GM18858 (cell line): ENCODE measurements around the gene HEXA.
A peak's percentile ranks its signal among the peaks of the same experiment; 100 is the strongest.

Experiments used
- ATAC-seq: cut with Tn5 transposase; IDR thresholded peaks from one replicate; pipeline ENCODE4 v1.9.1; 2021; ENCODE audit not compliant: unreplicated experiment

HEXA gene

DNA sequence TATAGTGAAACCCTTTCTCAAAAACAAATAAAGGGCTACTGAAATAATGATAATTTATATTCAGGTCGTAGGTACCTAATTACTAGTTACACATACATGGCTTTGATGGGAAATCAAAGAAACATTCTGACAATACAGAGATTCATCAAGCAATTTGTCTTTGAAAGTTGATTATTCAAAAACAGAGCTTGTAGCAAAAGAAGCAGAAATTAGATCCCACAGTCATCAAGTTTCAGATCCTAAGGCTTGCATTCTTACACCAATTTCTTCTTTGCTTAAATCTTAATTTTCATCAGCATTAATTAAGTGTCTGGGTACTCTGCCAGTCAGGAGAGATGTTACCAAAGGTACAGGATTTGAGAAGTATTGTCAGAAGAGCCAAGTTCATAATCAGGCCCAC is 1.5 kb upstream of the HEXA start:
- ATAC-seq, result no peak

- no peak for ATAC-seq
Observed at GRCh38 chr15:72375501-72375845, 341 bp downstream of the HEXA start.

GRCh38 chr15:72372361-72372760 is 3.5 kb downstream of the HEXA start:
- ATAC-seq, result no peak

GRCh38 chr15:72369964-72370363 is 5.8 kb downstream of the HEXA start:
- no peak for ATAC-seq

DNA sequence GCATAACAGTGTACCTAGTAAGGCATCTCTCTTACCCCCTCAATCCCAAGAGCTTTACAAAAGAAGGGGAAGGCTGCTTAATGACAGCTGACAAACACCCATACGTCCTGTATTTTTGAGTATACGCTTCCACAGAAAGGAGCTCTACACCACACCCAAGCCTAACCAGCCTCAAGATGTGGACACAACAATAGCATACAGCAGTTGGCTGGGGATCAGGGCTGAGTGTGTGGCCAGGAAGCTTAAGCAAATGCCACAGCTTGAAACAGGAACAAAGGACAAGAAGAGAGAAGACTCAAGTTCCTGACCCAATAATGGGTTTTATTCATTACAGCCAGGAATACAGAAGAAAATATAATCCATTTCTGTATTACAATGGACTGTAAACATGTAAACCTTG is 6.9 kb downstream of the HEXA start:
- no peak for ATAC-seq

DNA sequence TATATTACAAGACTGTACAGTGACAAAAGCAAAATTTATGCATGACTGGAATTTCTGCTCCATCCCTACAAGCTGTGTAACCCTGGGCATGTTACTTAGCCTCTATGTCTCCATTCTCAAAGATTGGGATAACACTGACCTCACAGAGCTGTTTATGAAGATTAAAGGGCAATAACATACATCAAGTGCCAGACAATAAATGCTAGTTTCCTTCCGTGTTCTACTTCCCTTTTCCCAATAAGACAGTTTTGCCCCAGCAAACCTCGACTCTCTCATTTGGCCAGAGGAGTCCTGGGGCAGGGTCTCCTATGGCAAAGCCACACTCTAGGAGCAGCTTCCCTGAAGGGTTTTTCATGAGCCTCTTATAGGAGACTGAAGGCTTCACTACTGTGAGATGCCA is 7.5 kb downstream of the HEXA start:
- ATAC-seq, result no peak

GRCh38 chr15:72365844-72366243 is 10.0 kb downstream of the HEXA start:
- ATAC-seq, result peak; percentile 96

- ATAC-seq, result no peak
Observed at GRCh38 chr15:72361176-72361575, 14.6 kb downstream of the HEXA start.

GRCh38 chr15:72358650-72359171 is 17.1 kb downstream of the HEXA start:
- ATAC-seq, result no peak

- no peak for ATAC-seq
Observed at GRCh38 chr15:72358121-72358520, 17.7 kb downstream of the HEXA start.

GRCh38 chr15:72354496-72354895 is 21.3 kb downstream of the HEXA start:
- ATAC-seq, result no peak

DNA sequence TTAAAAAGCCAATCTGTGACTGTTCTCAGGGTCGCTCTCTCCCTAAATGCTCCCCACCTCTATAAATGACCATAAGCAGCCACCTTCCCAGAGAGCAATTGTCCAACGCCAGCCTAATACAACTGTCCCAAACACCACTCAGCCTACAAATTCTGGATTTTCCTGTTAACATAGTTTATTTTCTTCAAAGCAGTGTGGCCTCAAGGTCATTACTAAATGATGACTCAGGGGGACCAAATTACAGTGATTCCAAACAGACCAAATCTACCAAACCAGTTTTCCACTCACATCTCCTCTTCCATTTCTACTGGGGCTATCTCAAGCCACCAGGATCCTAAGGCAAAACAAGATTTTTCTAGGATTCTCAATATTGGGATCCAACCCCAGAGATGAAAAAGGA is 22.5 kb downstream of the HEXA start:
- no peak for ATAC-seq

DNA sequence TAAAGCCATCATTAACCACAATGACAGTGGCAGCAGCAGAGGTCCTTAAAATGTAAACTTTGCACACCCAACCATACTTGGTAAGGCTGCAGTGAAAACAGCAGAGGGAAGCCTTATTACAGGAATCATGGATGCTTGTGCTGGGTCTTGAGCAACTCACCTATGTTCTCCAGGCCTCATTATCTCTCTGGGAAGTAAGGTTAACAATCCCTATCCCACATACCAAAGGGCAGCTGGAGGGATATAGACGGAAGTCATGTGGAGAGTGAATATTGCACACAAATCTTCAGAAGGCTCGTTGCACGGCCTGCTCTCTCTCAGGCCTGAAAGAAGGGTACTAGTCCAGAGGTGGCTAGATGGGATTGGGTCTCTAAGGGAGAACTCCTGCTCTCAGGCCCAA is 30.0 kb downstream of the HEXA start:
- ATAC-seq, result no peak

GRCh38 chr15:72345280-72345679 is 30.5 kb downstream of the HEXA start:
- no peak for ATAC-seq

DNA sequence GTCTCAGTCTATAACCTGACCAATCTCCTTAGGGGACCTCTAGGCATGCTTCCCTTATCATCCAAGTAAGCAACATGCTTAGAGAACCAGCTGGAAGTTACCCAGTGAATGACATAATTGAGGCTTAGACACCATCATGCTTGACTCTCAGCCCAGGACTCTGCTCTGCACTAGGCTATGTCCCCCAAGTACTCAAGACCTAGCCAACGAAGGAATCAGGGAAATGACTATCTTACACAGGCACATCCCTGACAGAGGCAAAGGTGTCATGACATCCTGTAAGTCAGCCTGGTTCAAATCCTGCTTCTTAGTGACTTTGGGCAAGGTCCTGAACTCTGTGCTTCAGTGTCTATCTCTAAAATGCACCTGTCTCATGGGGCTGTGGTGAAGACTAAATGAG is 31.2 kb downstream of the HEXA start:
- ATAC-seq, result no peak

DNA sequence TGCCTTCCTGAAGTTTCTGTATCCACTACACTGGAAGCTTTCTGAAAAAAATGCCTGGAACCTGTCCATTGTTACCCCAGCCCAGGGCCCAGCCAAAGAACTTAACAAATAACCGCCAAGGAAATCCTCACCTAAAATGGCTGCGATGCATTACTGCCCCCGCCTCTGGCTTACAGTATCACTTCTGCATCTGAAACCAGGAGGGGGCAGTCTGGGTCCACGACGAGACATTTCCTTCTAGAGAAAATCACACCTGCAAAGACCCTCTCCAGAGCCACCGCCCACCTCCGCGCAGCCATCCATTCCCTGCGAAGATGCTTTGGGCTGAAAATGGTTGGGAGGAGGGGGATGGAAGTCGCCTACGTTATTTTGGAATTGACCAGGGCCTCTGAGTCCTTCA is 33.4 kb downstream of the HEXA start:
- ATAC-seq, result no peak

- ATAC-seq, result no peak
Observed at GRCh38 chr15:72341361-72341760, 34.5 kb downstream of the HEXA start.

DNA sequence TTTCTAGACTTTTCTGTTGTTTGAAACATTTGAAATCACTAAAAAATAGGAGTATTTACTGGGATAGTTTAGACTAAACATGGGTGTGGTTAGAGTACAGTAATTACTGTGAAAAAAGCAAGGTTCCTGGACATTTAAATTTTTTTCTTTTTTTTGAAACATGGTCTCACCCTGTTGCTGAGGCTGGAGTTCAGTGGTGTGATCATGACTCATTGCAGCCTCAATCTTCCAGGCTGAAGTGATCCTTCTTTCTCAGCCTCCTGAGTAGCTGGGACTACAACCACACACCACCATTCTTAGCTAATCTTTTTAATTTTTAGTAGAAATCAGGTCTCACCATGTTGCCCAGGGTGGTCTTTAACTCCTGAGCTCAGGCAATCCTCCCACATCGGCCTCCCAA is 35.4 kb downstream of the HEXA start:
- ATAC-seq, result no peak

GRCh38 chr15:72339777-72340177 is 36.0 kb downstream of the HEXA start:
- ATAC-seq, result no peak

GRCh38 chr15:72338617-72339321 is 37.0 kb downstream of the HEXA start:
- no peak for ATAC-seq

- no peak for ATAC-seq
Observed at GRCh38 chr15:72338148-72338547, 37.7 kb downstream of the HEXA start.

GRCh38 chr15:72334842-72335241 is 41.0 kb downstream of the HEXA start:
- ATAC-seq, result no peak

DNA sequence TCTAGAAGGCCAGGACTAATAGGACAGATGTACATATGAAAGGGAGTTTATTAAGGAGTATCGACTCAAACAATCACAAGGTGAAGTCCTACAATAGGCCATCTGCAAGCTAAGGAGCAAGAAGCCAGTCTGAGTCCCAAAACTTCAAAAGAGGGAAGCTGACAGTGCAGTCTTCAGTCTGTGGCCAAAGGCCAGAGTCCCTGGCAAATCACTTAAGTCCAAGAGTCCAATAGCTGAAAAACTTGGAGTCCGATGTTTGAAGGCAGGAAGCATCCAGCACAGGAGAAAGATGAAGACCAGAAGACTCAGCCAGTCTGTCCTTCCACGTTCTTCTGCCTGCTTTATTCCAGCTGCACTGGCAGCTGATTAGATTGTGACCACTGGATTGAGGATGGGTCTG is 44.8 kb downstream of the HEXA start:
- ATAC-seq, result no peak
